IMR-90 (cell line): Measurements from ENCODE around the gene WWC2. TPM values are rescaled to one million over a fixed set of nuclear protein-coding genes. Genes with fewer than 3 reads are reported as not detected.

Experiments
- ATAC-seq: fragments of 200-7000 bp; cut with Tn5 transposase; 2 replicates; pipeline ENCODE4 v1.9.1; 2020; ENCODE audit warnings: low read depth, mild to moderate bottlenecking, moderate library complexity
- BruUV-seq: library from RNA; stranded (reverse); fragments of 400-500 nt; replicated peaks from 2 replicates; lab custom pipeline; 2021; lab: Mats Ljungman, UMichigan
- CTCF ChIA-PET: fragments of 300-600 bp; formaldehyde crosslinking; extraction: SDS; loops from one replicate; lab custom pipeline; 2021; ENCODE audit warnings: antibody characterized with exemption; lab: Yijun Ruan, JAX
- POLR2A ChIA-PET: fragments of 300-600 bp; sonication (Branson Sonifier 250); formaldehyde crosslinking; loops from one replicate; lab custom pipeline; 2022; ENCODE audit warnings: antibody characterized with exemption; ENCODE audit not compliant: unreplicated experiment; lab: Charles Lee
- DNase-seq: peaks from one replicate; pipeline ENCODE4 v3.0.0; 2013
- H2AFZ ChIP-seq: replicated peaks from 2 replicates; pipeline ENCODE3; 2013; ENCODE audit warnings: low read length, mild to moderate bottlenecking; ENCODE audit not compliant: poor library complexity
- H2AK5ac ChIP-seq: 2 replicates; pipeline ENCODE4 v1.6.1; 2013; ENCODE audit warnings: low read depth, low read length, inconsistent platforms
- H2AK9ac ChIP-seq: replicated peaks from 2 replicates; pipeline ENCODE3; 2013; ENCODE audit warnings: mild to moderate bottlenecking, low read depth, low read length, moderate library complexity; ENCODE audit not compliant: poor library complexity
- H2BK120ac ChIP-seq: 2 replicates; pipeline ENCODE4 v1.6.1; 2013; ENCODE audit warnings: low read depth, low read length, inconsistent platforms
- H2BK15ac ChIP-seq: 3 replicates; pipeline ENCODE4 v1.6.1; 2013; ENCODE audit warnings: low read depth, low read length, inconsistent platforms
- H2BK20ac ChIP-seq: 2 replicates; pipeline ENCODE4 v1.6.1; 2013; ENCODE audit warnings: low read depth, mild to moderate bottlenecking, inconsistent platforms, low read length, moderate library complexity
- H2BK5ac ChIP-seq: 2 replicates; pipeline ENCODE4 v1.6.1; 2013; ENCODE audit warnings: mild to moderate bottlenecking, low read depth, low read length, inconsistent platforms; ENCODE audit not compliant: poor library complexity, severe bottlenecking
- H3K14ac ChIP-seq: replicated peaks from 2 replicates; pipeline ENCODE4 v1.6.1; 2013; ENCODE audit warnings: low read depth, low read length, inconsistent platforms
- H3K18ac ChIP-seq: 2 replicates; pipeline ENCODE4 v1.6.1; 2013; ENCODE audit warnings: low read depth, low read length, control low read depth
- H3K23ac ChIP-seq: 2 replicates; pipeline ENCODE4 v1.6.1; 2013; ENCODE audit warnings: low read depth, low read length, inconsistent platforms
- H3K27ac ChIP-seq: 2 replicates; pipeline ENCODE4 v1.5.1; 2013; ENCODE audit warnings: mild to moderate bottlenecking, control low read depth, low read length; ENCODE audit not compliant: insufficient read depth
- H3K27me3 ChIP-seq: 2 replicates; pipeline ENCODE4 v1.6.1; 2013; ENCODE audit warnings: low read length; ENCODE audit not compliant: control insufficient read depth, insufficient read depth
- H3K36me3 ChIP-seq: 2 replicates; pipeline ENCODE4 v1.6.1; 2013; ENCODE audit warnings: low read length, mixed read lengths; ENCODE audit not compliant: control insufficient read depth, insufficient read depth
- H3K4ac ChIP-seq: 2 replicates; pipeline ENCODE4 v1.6.1; 2013; ENCODE audit warnings: low read depth, low read length, inconsistent platforms
- H3K4me1 ChIP-seq: 2 replicates; pipeline ENCODE4 v1.6.1; 2013; ENCODE audit warnings: low read length, mixed read lengths; ENCODE audit not compliant: control insufficient read depth, insufficient read depth
- H3K4me2 ChIP-seq: 2 replicates; pipeline ENCODE4 v1.6.1; 2013; ENCODE audit warnings: low read depth, mild to moderate bottlenecking, control low read depth, low read length, moderate library complexity
- H3K4me3 ChIP-seq: 2 replicates; pipeline ENCODE4 v1.5.1; 2013; ENCODE audit warnings: low read depth, mild to moderate bottlenecking, control low read depth, low read length, moderate library complexity; ENCODE audit not compliant: insufficient read depth
- H3K56ac ChIP-seq: 2 replicates; pipeline ENCODE4 v1.6.1; 2013; ENCODE audit warnings: low read length, inconsistent platforms; ENCODE audit not compliant: insufficient read depth; ENCODE audit errors: extremely low read depth
- H3K79me1 ChIP-seq, 2 experiments: 2 replicates each; pipeline ENCODE4 v1.6.1; 2013; ENCODE audit warnings: low read length in 2 of 2, inconsistent platforms in 1 of 2, low read depth in 1 of 2
- H3K9ac ChIP-seq: 2 replicates; pipeline ENCODE4 v1.6.1; 2013; ENCODE audit warnings: low read depth, low read length, control low read depth
- H3K9me1 ChIP-seq: 2 replicates; pipeline ENCODE4 v1.6.1; 2013; ENCODE audit warnings: low read length, inconsistent platforms; ENCODE audit not compliant: insufficient read depth
- H3K9me3 ChIP-seq: 2 replicates; pipeline ENCODE4 v1.6.1; 2013; ENCODE audit warnings: low read length; ENCODE audit not compliant: control insufficient read depth, insufficient read depth
- H4K20me1 ChIP-seq: 2 replicates; pipeline ENCODE4 v1.6.1; 2013; ENCODE audit warnings: low read length, inconsistent platforms; ENCODE audit not compliant: insufficient read depth
- H4K5ac ChIP-seq: 2 replicates; pipeline ENCODE4 v1.6.1; 2013; ENCODE audit warnings: mild to moderate bottlenecking, low read depth, low read length, control low read depth
- H4K8ac ChIP-seq, 2 experiments: 2 replicates each; pipeline ENCODE4 v1.6.1; 2013; ENCODE audit warnings: low read depth in 2 of 2, low read length in 2 of 2, control low read depth in 1 of 2, inconsistent platforms in 1 of 2
- H4K91ac ChIP-seq: 2 replicates; pipeline ENCODE4 v1.6.1; 2013; ENCODE audit warnings: low read depth, low read length, inconsistent platforms; ENCODE audit not compliant: insufficient read depth
- CEBPB ChIP-seq: IDR thresholded peaks from 2 replicates; pipeline ENCODE4 v1.6.1; 2012; ENCODE audit warnings: low read depth, low read length, improper control_type of control experiment
- CHD1 ChIP-seq: IDR thresholded peaks from 2 replicates; pipeline ENCODE4 v1.6.1; 2012; ENCODE audit warnings: low read depth, low read length, improper control_type of control experiment
- ELK1 ChIP-seq: fragments of 150-350 bp; IDR thresholded peaks from 2 replicates; pipeline ENCODE4 v1.6.1; 2016; ENCODE audit warnings: low read depth, mild to moderate bottlenecking, low read length, moderate library complexity, borderline replicate concordance
- FOS ChIP-seq: fragments of 150-350 bp; IDR thresholded peaks from 2 replicates; pipeline ENCODE4 v1.6.1; 2016; ENCODE audit warnings: low read depth, low read length
- MAFK ChIP-seq: IDR thresholded peaks from 2 replicates; pipeline ENCODE4 v1.6.1; 2012; ENCODE audit warnings: low read depth, low read length, improper control_type of control experiment
- MAZ ChIP-seq: IDR thresholded peaks from 2 replicates; pipeline ENCODE4 v1.6.1; 2012; ENCODE audit warnings: low read depth, mild to moderate bottlenecking, low read length, improper control_type of control experiment, moderate library complexity, borderline replicate concordance
- MXI1 ChIP-seq: IDR thresholded peaks from 2 replicates; pipeline ENCODE4 v1.6.1; 2012; ENCODE audit warnings: low read depth, mild to moderate bottlenecking, low read length, moderate library complexity, borderline replicate concordance
- NFE2L2 ChIP-seq: fragments of 150-350 bp; IDR thresholded peaks from 2 replicates; pipeline ENCODE4 v1.6.1; 2016; ENCODE audit warnings: low read depth, mild to moderate bottlenecking, low read length
- RAD21 ChIP-seq: IDR thresholded peaks from 2 replicates; pipeline ENCODE4 v1.6.1; 2012; ENCODE audit warnings: low read length, improper control_type of control experiment
- RFX5 ChIP-seq: IDR thresholded peaks from 2 replicates; pipeline ENCODE4 v1.8.0; 2012; ENCODE audit warnings: low read depth, mild to moderate bottlenecking, low read length, moderate library complexity
- SMC3 ChIP-seq: fragments of 150-350 bp; IDR thresholded peaks from 2 replicates; pipeline ENCODE4 v1.6.1; 2016; ENCODE audit warnings: low read depth, mild to moderate bottlenecking, antibody characterized with exemption, low read length, moderate library complexity
- WGBS, 2 experiments: methylation state at CpG; one replicate each; pipeline versions ENCODE4 v1.1.5 to v1.1.7; 2013; ENCODE audit warnings: missing lambda C conversion rate in 2 of 2; ENCODE audit not compliant: insufficient read length in 1 of 2; ENCODE audit errors: extremely low coverage in 2 of 2; 5-methylcytosine and 5-hydroxymethylcytosine counted together
- dilution Hi-C: fragments of 300-500 bp; cut with HindIII; formaldehyde crosslinking; loops from one replicate; pipeline ENCODE4 v1.14.3; 2018; ENCODE audit warnings: low sequenced_read_pairs; ENCODE audit not compliant: unreplicated experiment
- in situ Hi-C: fragments of 300-500 bp; cut with MboI; formaldehyde crosslinking; loops from 3 replicates; pipeline ENCODE4 v1.14.3; 2019; ENCODE audit warnings: low sequenced_read_pairs, inconsistent platforms, mixed read lengths
- intact Hi-C: fragments of 100-400 bp; cut with micrococcal nuclease; formaldehyde crosslinking; loops from 2 replicates; pipeline ENCODE4 v1.10.0; 2022
- polyA plus RNA-seq, 3 experiments: library from polyadenylated mRNA; depleted of rRNA; stranded (reverse); fragments of >200 nt; gene quantifications; 2 replicates each; pipeline ENCODE4 v1.2.3, GENCODE V29; 2012; ENCODE audit warnings: low replicate concordance in 1 of 3
- total RNA-seq: library from RNA; depleted of rRNA; stranded (reverse); fragments of >200 nt; gene quantifications from 2 replicates; pipeline ENCODE4 v1.2.3, GENCODE V29; 2012
- TF ChIP-seq, protein P1 (sequence below): fragments of 150-350 bp; IDR thresholded peaks from 2 replicates; pipeline ENCODE4 v1.6.1; 2017; ENCODE audit warnings: mild to moderate bottlenecking, antibody characterized with exemption, low read length, low read depth

The WWC2 gene
- total and polyA plus RNA-seq, 2 of the 4 experiments (the other 2 are of a cell fraction): 26.6 to 27.4 TPM

DNA sequence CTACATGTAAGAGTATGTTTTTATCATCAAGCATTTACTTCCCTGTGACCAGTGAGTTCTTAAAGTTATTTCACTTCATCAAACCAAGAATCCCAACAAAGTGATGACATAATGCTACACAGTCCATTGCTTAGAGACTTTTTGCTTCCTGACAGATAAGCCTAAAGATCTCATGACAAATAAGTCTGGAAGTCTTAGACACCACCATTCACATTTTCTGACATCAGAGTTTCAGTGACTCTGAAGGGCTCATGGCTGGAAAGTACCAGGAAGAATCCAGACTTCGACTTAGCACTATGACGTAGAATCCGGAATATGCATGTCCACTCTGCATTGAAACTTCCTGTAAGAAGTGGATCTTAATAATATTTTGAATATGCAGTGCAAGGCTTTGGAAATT lies 167.3 kb downstream of the WWC2 start (continued):
- TF ChIP-seq ELK1: no peak
- TF ChIP-seq, protein P1, sequence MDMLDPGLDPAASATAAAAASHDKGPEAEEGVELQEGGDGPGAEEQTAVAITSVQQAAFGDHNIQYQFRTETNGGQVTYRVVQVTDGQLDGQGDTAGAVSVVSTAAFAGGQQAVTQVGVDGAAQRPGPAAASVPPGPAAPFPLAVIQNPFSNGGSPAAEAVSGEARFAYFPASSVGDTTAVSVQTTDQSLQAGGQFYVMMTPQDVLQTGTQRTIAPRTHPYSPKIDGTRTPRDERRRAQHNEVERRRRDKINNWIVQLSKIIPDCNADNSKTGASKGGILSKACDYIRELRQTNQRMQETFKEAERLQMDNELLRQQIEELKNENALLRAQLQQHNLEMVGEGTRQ: no peak
- TF ChIP-seq MAZ: no peak

DNA sequence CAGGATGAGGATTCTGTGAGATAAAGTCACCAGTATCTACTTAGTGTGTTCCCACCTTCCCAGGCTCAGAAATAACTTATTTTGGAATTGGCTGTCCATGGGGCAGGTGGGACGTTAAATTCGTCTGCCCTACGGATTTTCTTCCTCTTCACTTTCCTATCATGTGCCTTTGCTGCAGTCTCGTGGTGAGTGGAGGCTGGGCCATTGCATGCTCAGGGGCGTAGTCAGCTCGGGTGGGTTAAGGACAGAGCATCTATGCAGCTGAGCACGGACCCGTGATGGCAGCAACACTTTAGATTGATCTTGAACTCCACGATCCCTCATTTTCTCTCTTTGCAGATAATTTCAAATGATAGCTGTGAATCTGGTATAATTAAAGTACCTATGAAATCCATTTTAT lies 169.5 kb downstream of the WWC2 start:
- Histone ChIP-seq H4K20me1 (no peaks in the 10 kb centered on the region), H3K4ac (no peak overlapping the region), H2BK5ac (no peak overlapping the region), H3K27me3 (no peaks in the 10 kb centered on the region), H3K14ac (no peak overlapping the region), H2AK5ac (no peak overlapping the region), H3K23ac (no peak overlapping the region), H3K9me1 (peaks cover 9% of the 10 kb centered on the region), H3K4me1 (peaks cover 13% of the 10 kb centered on the region), H3K27ac (no peak overlapping the region), H2AFZ (no peak overlapping the region), H3K36me3 (peaks cover 28% of the 10 kb centered on the region), H4K5ac (no peak overlapping the region), H4K91ac (no peak overlapping the region), H2AK9ac (no peak overlapping the region), H2BK15ac (no peak overlapping the region), H3K4me3 (no peak overlapping the region), H3K56ac (no peak overlapping the region), H2BK20ac (no peak overlapping the region), H3K79me1 (peaks cover 0 to 13% of the 10 kb centered on the region in 2 experiments; a peak in 2 of 4 replicates), H3K9ac (no peak overlapping the region), H4K8ac (no peak overlapping the region), H3K9me3 (no peaks in the 10 kb centered on the region), H3K18ac (no peak overlapping the region), H3K4me2 (no peak overlapping the region), H2BK120ac (no peak overlapping the region)
- TF ChIP-seq, protein P1: no peak
- no peak for TF ChIP-seq MAZ
- TF ChIP-seq MXI1: no peak
- no peak for TF ChIP-seq FOS
- TF ChIP-seq NFE2L2: no peak
- TF ChIP-seq CHD1: no peak
- no peak for TF ChIP-seq RAD21
- TF ChIP-seq MAFK: no peak
- TF ChIP-seq RFX5: no peak
- no peak for TF ChIP-seq CEBPB
- TF ChIP-seq SMC3: no peak
- TF ChIP-seq ELK1: no peak
- dilution Hi-C loops: loop anchor here (25.0 kb wide), 1 partner anchor 356 kb away; the partner anchor contains the start of gene DCTD
- ChIA-PET CTCF (no interaction called here), POLR2A (no interaction called here)
- DNase-seq (no peak), ATAC-seq (no peak)
- in situ Hi-C loops: loop anchor here (25.0 kb wide), 1 partner anchor 806 kb away; no protein-coding TSS in a partner anchor
- BruUV-seq: no TSS peak
- WGBS, 2 experiments: no CpG with 5 or more reads among the region's 9 CpGs
- intact Hi-C loops: loop anchor here (10.0 kb wide), 1 partner anchor 784 kb away; no protein-coding TSS in a partner anchor
